HEK293 (cell line): Measurements from ENCODE around the gene CCDC12.

ENCODE experiments used
- CTCF ChIA-PET: fragments of 350-600 bp; formaldehyde crosslinking; extraction: SDS; loops from one replicate; lab custom pipeline; 2021; ENCODE audit warnings: antibody characterized with exemption; lab: Yijun Ruan, JAX
- POLR2A ChIA-PET: fragments of 300-600 bp; formaldehyde crosslinking; extraction: SDS; loops from one replicate; lab custom pipeline; 2020; ENCODE audit warnings: antibody characterized with exemption, inconsistent platforms; lab: Yijun Ruan, JAX
- H3K27ac ChIP-seq: fragments of 200-500 bp; sonication (Bioruptor generic); 2 replicates; pipeline ENCODE4 v1.5.1; 2014; ENCODE audit warnings: low read depth, low read length, control low read depth, inconsistent platforms; ENCODE audit errors: extremely low read depth
- H3K36me3 ChIP-seq, 2 experiments: fragments of 200-500 bp in 1 of 2; sonication (Bioruptor generic) in 1 of 2; 1 replicate in 1 of 2; 2 replicates in 1 of 2; pipeline ENCODE4 v1.5.1; 2014 to 2017; ENCODE audit warnings: inconsistent platforms in 2 of 2, low read length in 2 of 2; ENCODE audit not compliant: control insufficient read depth in 2 of 2, insufficient read depth in 1 of 2
- H3K4me1 ChIP-seq: fragments of 200-500 bp; sonication (Bioruptor generic); 2 replicates; pipeline ENCODE4 v1.5.1; 2014; ENCODE audit warnings: mild to moderate bottlenecking, low read length, inconsistent platforms; ENCODE audit not compliant: control insufficient read depth, insufficient read depth
- H3K4me3 ChIP-seq: 2 replicates; pipeline ENCODE4 v1.5.1; 2011; ENCODE audit warnings: low read depth, mild to moderate bottlenecking, control low read depth, low read length, moderate library complexity
- H3K9me3 ChIP-seq: fragments of 200-500 bp; sonication (Bioruptor generic); 2 replicates; pipeline ENCODE4 v1.5.1; 2014; ENCODE audit warnings: low read depth, low read length, inconsistent platforms; ENCODE audit not compliant: control insufficient read depth, insufficient read depth
- BCL11B ChIP-seq: fragments of 450-650 bp; formaldehyde crosslinking; IDR thresholded peaks from 2 replicates; pipeline ENCODE4 v1.5.1; 2016; ENCODE audit warnings: low read depth, missing biosample characterization, missing genetic modification characterization
- GLI2 ChIP-seq: fragments of 450-650 bp; formaldehyde crosslinking; IDR thresholded peaks from 2 replicates; pipeline ENCODE4; 2017; ENCODE audit warnings: missing biosample characterization, missing genetic modification characterization, low read depth, borderline replicate concordance
- HIC1 ChIP-seq: fragments of 450-650 bp; formaldehyde crosslinking; IDR thresholded peaks from 2 replicates; pipeline ENCODE4 v1.5.1; 2016; ENCODE audit warnings: missing biosample characterization, missing genetic modification characterization
- IKZF3 ChIP-seq: fragments of 450-650 bp; IDR thresholded peaks from 2 replicates; pipeline ENCODE4 v1.5.0; 2018; ENCODE audit warnings: missing biosample characterization, mild to moderate bottlenecking, missing genetic modification characterization, moderate library complexity
- INSM2 ChIP-seq: fragments of 450-650 bp; formaldehyde crosslinking; IDR thresholded peaks from 2 replicates; pipeline ENCODE4 v1.5.1; 2016; ENCODE audit warnings: missing biosample characterization, missing genetic modification characterization
- SCRT2 ChIP-seq: fragments of 450-650 bp; formaldehyde crosslinking; IDR thresholded peaks from 2 replicates; pipeline ENCODE4 v1.5.1; 2016; ENCODE audit warnings: missing biosample characterization, missing genetic modification characterization
- SETDB1 ChIP-seq: IDR thresholded peaks from one replicate; pipeline ENCODE4 v1.6.1; 2017; ENCODE audit warnings: mild to moderate bottlenecking, low read length, moderate library complexity, mixed read lengths; ENCODE audit not compliant: insufficient read length
- TSHZ1 ChIP-seq: fragments of 450-650 bp; formaldehyde crosslinking; IDR thresholded peaks from 2 replicates; pipeline ENCODE4 v1.5.1; 2016; ENCODE audit warnings: missing biosample characterization, missing genetic modification characterization, borderline replicate concordance
- WT1 ChIP-seq: fragments of 450-650 bp; formaldehyde crosslinking; IDR thresholded peaks from 2 replicates; pipeline ENCODE4 v1.5.1; 2016; ENCODE audit warnings: missing biosample characterization, missing genetic modification characterization
- ZBTB6 ChIP-seq: fragments of 450-650 bp; formaldehyde crosslinking; IDR thresholded peaks from 2 replicates; pipeline ENCODE4 v1.5.1; 2017; ENCODE audit warnings: missing biosample characterization, missing genetic modification characterization
- ZNF155 ChIP-seq: fragments of 450-650 bp; formaldehyde crosslinking; IDR thresholded peaks from 2 replicates; pipeline ENCODE4 v1.5.1; 2016; ENCODE audit warnings: missing biosample characterization, missing genetic modification characterization
- ZNF23 ChIP-seq: fragments of 450-650 bp; formaldehyde crosslinking; IDR thresholded peaks from 2 replicates; pipeline ENCODE4 v1.5.1; 2016; ENCODE audit warnings: missing biosample characterization, missing genetic modification characterization, borderline replicate concordance
- ZNF335 ChIP-seq: fragments of 450-650 bp; formaldehyde crosslinking; conservative IDR thresholded peaks from 2 replicates; pipeline ENCODE4 v1.5.1; 2016; ENCODE audit warnings: missing biosample characterization, missing genetic modification characterization
- ZNF423 ChIP-seq: fragments of 450-650 bp; formaldehyde crosslinking; IDR thresholded peaks from 2 replicates; pipeline ENCODE4 v1.5.1; 2016; ENCODE audit warnings: missing biosample characterization, missing genetic modification characterization
- ZNF548 ChIP-seq: fragments of 450-650 bp; formaldehyde crosslinking; IDR thresholded peaks from 2 replicates; pipeline ENCODE4 v1.5.1; 2016; ENCODE audit warnings: missing biosample characterization, missing genetic modification characterization
- ZNF596 ChIP-seq: fragments of 450-650 bp; IDR thresholded peaks from 2 replicates; pipeline ENCODE4 v1.5.0; 2018; ENCODE audit warnings: missing biosample characterization, mild to moderate bottlenecking, missing genetic modification characterization, moderate library complexity
- ZNF624 ChIP-seq: fragments of 450-650 bp; formaldehyde crosslinking; IDR thresholded peaks from 2 replicates; pipeline ENCODE4 v1.5.1; 2017; ENCODE audit warnings: missing biosample characterization, missing genetic modification characterization
- ZNF843 ChIP-seq: fragments of 450-650 bp; formaldehyde crosslinking; IDR thresholded peaks from 2 replicates; pipeline ENCODE4 v1.5.1; 2016; ENCODE audit warnings: missing biosample characterization, missing genetic modification characterization

The CCDC12 gene

GRCh38 chr3:46918202-46918601 lies 58.3 kb downstream of the CCDC12 start:
- ChIA-PET CTCF (no interaction called here), POLR2A (no interaction called here)
- peaks cover 5% of the 10 kb centered on the region; the same call in 1 of the 2 replicates for H3K4me1 ChIP-seq
- H3K27ac ChIP-seq: no peak overlapping the region
- peaks cover 3 to 66% of the 10 kb centered on the region in 2 experiments; a peak in 2 of 3 replicates for H3K36me3 ChIP-seq
- no peaks in the 10 kb centered on the region for H3K9me3 ChIP-seq
- TF ChIP-seq SCRT2 (tag by site-specific recombination) (no peak), ZNF155 (tag by site-specific recombination) (no peak), INSM2 (tag by site-specific recombination) (no peak), ZNF548 (tag by site-specific recombination) (no peak), ZNF624 (tag by site-specific recombination) (no peak), ZNF23 (tag by site-specific recombination) (no peak), GLI2 (tag by site-specific recombination) (no peak), HIC1 (tag by site-specific recombination) (no peak), ZNF596 (no peak), TSHZ1 (tag by site-specific recombination) (no peak), WT1 (no peak), IKZF3 (no peak), ZNF423 (tag by site-specific recombination) (no peak), ZNF335 (tag by site-specific recombination) (no peak), BCL11B (tag by site-specific recombination) (no peak), ZBTB6 (tag by site-specific recombination) (no peak)
- no peak overlapping the region for H3K4me3 ChIP-seq

GRCh38 chr3:46917257-46917656 lies 59.3 kb downstream of the CCDC12 start:
- H3K4me1 ChIP-seq: peaks cover 5% of the 10 kb centered on the region; the same call in 1 of the 2 replicates
- H3K9me3 ChIP-seq: no peaks in the 10 kb centered on the region
- no peak overlapping the region for H3K27ac ChIP-seq
- POLR2A ChIA-PET: no interaction called here
- TF ChIP-seq SETDB1 (peak; percentile 80), ZNF843 (no peak)
- TF ChIP-seq, all 188 proteins: peak for 1
- CTCF ChIA-PET: no interaction called here
- Histone ChIP-seq H3K36me3 (peaks cover 0 to 56% of the 10 kb centered on the region in 2 experiments; a peak in 1 of 3 replicates), H3K4me3 (no peak overlapping the region)
